ENCODE data around the gene TNS2. TPM values are rescaled to one million over a fixed set of nuclear protein-coding genes. Genes with fewer than 3 reads are reported as not detected.

TNS2 gene
- total and polyA plus RNA-seq, 2 of the 13 experiments (the other 11 are each of a cell fraction or from before 2014, with no cell fraction given): 8.9 to 20.4 TPM

GRCh38 chr12:53044052-53044581 is 5.7 kb upstream of the TNS2 start (continued):
- TF ChIP-seq ZNF616 (CRISPR knock-in tag; IDR thresholded peaks at IDR 0.05; ENCODE audit: low read depth) (no peak), ZNF710 (CRISPR knock-in tag; IDR thresholded peaks at IDR 0.05; ENCODE audit: borderline replicate concordance) (0 out of 2 replicates have a peak, but pooled peaks have one; percentile 20), ZNF318 (CRISPR knock-in tag; IDR thresholded peaks at IDR 0.05) (0 out of 2 replicates have a peak, but pooled peaks have one; percentile 73), ZNF550 (CRISPR knock-in tag; IDR thresholded peaks at IDR 0.05; ENCODE audit: borderline replicate concordance) (no peak), KLF15 (CRISPR knock-in tag; IDR thresholded peaks at IDR 0.05; ENCODE audit: borderline replicate concordance) (no peak), ZNF574 (CRISPR knock-in tag; IDR thresholded peaks at IDR 0.05) (0 out of 2 replicates have a peak, but pooled peaks have one; percentile 20), PATZ1 (CRISPR knock-in tag; IDR thresholded peaks at IDR 0.05) (peak; percentile 87), ZBTB4 (CRISPR knock-in tag; IDR thresholded peaks at IDR 0.05; ENCODE audit: borderline replicate concordance) (no peak)

All from HepG2 (cell line).